ENCODE data around the gene RAP2C. TPM values are rescaled to one million over a fixed set of nuclear protein-coding genes. Genes with fewer than 3 reads are reported as not detected.

RAP2C gene
- total RNA-seq, 1 experiment from 2014 or later, result 52.7 TPM

DNA sequence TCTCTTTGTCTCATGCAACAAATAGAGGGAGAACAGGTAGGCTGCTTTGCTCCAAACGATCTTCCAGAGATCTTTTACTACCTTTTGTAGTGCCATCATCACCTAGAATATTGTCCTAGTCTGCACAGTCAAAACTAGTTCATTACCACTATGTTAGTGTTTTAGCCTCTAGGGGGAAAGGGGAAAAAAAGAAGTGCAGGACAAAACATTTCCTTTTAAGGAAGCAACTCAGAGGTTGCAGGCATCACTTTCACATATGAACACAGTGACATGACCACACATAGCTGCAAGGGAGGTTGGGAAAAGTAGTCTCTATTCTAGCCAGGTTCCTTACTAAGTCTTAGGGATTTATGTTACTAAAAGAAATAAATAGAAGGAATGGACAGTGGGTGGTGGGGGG is 39.3 kb upstream of the RAP2C start:
- H3K4me2 ChIP-seq (ENCODE audit: insufficient read depth, insufficient read length, low read length), result no peak overlapping the region
- no peak overlapping the region for H3K18ac ChIP-seq (ENCODE audit: insufficient read length, low read depth, low read length)
- no peak overlapping the region for H3K56ac ChIP-seq (ENCODE audit: insufficient read length, low read depth, low read length)
- Mint-ChIP-seq H3K4me1 (no peaks in the 10 kb centered on the region), H3K9me3 (no peaks in the 10 kb centered on the region; a peak in 1 of 5 replicates), H3K27ac (no peak overlapping the region), H3K27me3 (ENCODE audit: low read depth) (no peaks in the 10 kb centered on the region), H3K36me3 (ENCODE audit: insufficient read depth in 1 of 3, low read depth in 3 of 3) (no peaks in the 10 kb centered on the region), H3K4me3 (no peak overlapping the region)
- whole genome bisulfite sequencing (ENCODE audit: extremely low coverage, insufficient read length, low lambda C conversion rate), result no CpG with 5 or more reads among the region's 1 CpG
- TF ChIP-seq, protein P1, sequence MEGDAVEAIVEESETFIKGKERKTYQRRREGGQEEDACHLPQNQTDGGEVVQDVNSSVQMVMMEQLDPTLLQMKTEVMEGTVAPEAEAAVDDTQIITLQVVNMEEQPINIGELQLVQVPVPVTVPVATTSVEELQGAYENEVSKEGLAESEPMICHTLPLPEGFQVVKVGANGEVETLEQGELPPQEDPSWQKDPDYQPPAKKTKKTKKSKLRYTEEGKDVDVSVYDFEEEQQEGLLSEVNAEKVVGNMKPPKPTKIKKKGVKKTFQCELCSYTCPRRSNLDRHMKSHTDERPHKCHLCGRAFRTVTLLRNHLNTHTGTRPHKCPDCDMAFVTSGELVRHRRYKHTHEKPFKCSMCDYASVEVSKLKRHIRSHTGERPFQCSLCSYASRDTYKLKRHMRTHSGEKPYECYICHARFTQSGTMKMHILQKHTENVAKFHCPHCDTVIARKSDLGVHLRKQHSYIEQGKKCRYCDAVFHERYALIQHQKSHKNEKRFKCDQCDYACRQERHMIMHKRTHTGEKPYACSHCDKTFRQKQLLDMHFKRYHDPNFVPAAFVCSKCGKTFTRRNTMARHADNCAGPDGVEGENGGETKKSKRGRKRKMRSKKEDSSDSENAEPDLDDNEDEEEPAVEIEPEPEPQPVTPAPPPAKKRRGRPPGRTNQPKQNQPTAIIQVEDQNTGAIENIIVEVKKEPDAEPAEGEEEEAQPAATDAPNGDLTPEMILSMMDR (conservative IDR thresholded peaks at IDR 0.05), result no peak
- H3K79me1 ChIP-seq (ENCODE audit: insufficient read depth, low read depth, low read length, poor library complexity, severe bottlenecking), result no peaks in the 10 kb centered on the region
- H3K14ac ChIP-seq (ENCODE audit: insufficient read depth, low read length), result no peak overlapping the region
- no peak overlapping the region for H2BK5ac ChIP-seq (ENCODE audit: insufficient read length, low read length)
- H3K27me3 ChIP-seq (ENCODE audit: insufficient read depth, low read length), result no peaks in the 10 kb centered on the region
- H4K5ac ChIP-seq (ENCODE audit: insufficient read length, low read depth, low read length), result no peak overlapping the region
- H3K9me3 ChIP-seq (ENCODE audit: control insufficient read depth, low read depth, low read length), result no peaks in the 10 kb centered on the region
- H2BK20ac ChIP-seq (ENCODE audit: low read depth, low read length, poor library complexity, severe bottlenecking), result no peak overlapping the region
- H2AK5ac ChIP-seq (ENCODE audit: insufficient read length, low read length), result no peak overlapping the region
- no peak overlapping the region for H2BK12ac ChIP-seq (ENCODE audit: insufficient read length, low read depth, low read length)
- no peak overlapping the region for H3K4ac ChIP-seq (ENCODE audit: low read depth, low read length)
- H2BK15ac ChIP-seq (ENCODE audit: low read depth, low read length), result no peak overlapping the region
- no peak overlapping the region for H2BK120ac ChIP-seq (ENCODE audit: low read depth, low read length, poor library complexity, severe bottlenecking)
- H3K4me1 ChIP-seq (ENCODE audit: insufficient read depth, low read length), result no peaks in the 10 kb centered on the region
- H3K27ac ChIP-seq (ENCODE audit: insufficient read length, low read depth, low read length), result no peak overlapping the region
- H2AFZ ChIP-seq (ENCODE audit: low read length), result no peak overlapping the region
- no peak overlapping the region for H4K91ac ChIP-seq (ENCODE audit: insufficient read length, low read depth, low read length)
- H4K8ac ChIP-seq (replicated peaks; ENCODE audit: insufficient read length, low read depth, low read length), result no peak overlapping the region
- H3T11ph ChIP-seq (ENCODE audit: low read length), result no peak overlapping the region
- no peak for DNase-seq
- no peaks in the 10 kb centered on the region for H3K79me2 ChIP-seq (ENCODE audit: insufficient read depth, low read length)
- no peaks in the 10 kb centered on the region for H3K23me2 ChIP-seq (ENCODE audit: insufficient read length, low read depth, low read length, poor library complexity, severe bottlenecking)
- no peak overlapping the region for H3K23ac ChIP-seq (ENCODE audit: insufficient read length, low read depth, low read length)
- H4K20me1 ChIP-seq (ENCODE audit: control insufficient read depth, insufficient read depth, insufficient read length), result no peaks in the 10 kb centered on the region
- H3K9ac ChIP-seq (ENCODE audit: extremely low read depth, insufficient read length, low read length), result no peak overlapping the region
